ENCODE measurements around the gene SEPTIN5.

The SEPTIN5 gene

DNA sequence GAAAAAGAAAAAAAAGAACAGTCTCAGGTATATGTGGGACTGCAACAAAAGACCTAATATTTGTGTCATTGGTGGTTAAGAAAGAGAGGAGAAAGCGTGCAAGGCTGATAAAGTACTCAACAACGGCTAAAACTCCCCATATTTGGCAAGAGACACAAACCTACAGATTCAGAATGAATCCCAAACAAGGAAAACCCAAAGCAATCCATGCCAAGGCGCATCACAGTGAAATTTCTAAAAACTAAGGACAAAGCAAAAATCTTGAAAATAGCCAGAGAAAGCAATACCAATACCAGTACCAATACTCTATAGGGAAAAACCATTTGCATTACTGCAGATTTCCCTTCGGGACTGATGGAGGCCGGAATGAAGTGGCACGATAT is 32.4 kb upstream of the SEPTIN5 start:
- H3K4me3 ChIP-seq (replicated peaks; ENCODE audit: low read depth, low read length), result no peak overlapping the region
- DNase-seq (ENCODE audit: low read depth), result no peak
- TF ChIP-seq, protein P1, sequence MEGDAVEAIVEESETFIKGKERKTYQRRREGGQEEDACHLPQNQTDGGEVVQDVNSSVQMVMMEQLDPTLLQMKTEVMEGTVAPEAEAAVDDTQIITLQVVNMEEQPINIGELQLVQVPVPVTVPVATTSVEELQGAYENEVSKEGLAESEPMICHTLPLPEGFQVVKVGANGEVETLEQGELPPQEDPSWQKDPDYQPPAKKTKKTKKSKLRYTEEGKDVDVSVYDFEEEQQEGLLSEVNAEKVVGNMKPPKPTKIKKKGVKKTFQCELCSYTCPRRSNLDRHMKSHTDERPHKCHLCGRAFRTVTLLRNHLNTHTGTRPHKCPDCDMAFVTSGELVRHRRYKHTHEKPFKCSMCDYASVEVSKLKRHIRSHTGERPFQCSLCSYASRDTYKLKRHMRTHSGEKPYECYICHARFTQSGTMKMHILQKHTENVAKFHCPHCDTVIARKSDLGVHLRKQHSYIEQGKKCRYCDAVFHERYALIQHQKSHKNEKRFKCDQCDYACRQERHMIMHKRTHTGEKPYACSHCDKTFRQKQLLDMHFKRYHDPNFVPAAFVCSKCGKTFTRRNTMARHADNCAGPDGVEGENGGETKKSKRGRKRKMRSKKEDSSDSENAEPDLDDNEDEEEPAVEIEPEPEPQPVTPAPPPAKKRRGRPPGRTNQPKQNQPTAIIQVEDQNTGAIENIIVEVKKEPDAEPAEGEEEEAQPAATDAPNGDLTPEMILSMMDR (IDR thresholded peaks at IDR 0.05; ENCODE audit: low read length, missing control alignments), result no peak

DNA sequence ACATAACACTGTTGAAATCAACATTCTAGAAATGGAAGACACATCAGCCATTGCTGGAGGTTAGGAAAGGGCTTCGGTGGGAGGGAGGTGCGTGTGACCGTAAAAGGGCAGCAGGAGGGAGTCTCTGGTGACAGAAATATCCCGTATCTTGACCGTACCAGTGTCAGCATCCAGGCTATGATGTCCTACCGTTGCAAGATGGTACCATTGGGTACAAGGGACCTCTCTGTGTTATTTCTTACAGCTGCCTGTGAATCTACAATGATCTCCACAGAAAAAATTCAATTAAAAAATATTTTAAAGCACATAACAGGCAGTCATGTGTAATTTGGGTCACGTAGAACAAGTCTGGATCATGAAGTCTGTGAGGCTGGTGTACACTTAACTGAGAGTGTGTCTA is 27.4 kb upstream of the SEPTIN5 start:
- no peak for DNase-seq (ENCODE audit: low read depth)
- TF ChIP-seq, protein P1 (IDR thresholded peaks at IDR 0.05; ENCODE audit: low read length, missing control alignments), result no peak
- H3K4me3 ChIP-seq (replicated peaks; ENCODE audit: low read depth, low read length), result no peak overlapping the region

DNA sequence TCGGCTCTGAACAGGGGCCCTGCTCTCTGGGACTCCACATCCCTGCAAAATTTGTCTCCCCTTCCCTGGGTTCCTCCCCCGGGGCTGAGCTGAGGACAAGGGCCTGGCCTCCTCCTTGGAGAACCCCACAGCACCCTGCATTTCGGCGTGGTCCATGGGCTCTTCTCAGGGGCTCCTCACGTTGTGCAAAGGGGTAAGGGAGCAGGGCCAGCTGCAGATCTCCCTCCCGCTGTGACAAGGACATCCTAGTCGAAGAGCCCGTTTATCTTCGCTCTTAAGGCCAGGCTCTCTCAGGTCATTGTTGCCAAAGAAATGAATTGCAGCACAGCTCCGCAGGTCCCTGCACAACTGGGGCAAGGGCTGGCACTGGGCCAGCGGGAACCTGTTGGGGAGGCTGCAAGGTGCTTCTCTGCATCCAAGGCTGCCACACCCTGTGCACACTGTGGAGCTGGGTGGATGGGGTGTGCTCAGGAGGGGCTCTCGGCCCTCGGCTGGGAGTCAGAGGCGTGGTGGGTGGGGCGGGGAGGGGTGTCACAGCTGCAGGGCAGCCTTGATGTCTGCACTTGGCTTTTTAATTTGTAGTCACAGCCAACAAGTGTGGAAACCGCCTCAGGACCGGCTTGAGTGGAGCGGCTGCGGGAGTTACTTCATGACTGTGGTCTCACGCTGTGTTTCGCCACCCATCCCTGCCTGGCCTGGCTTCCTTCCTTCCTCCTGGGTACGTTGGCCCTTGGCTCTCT is 26.6 kb upstream of the SEPTIN5 start:
- no peak for DNase-seq (ENCODE audit: low read depth)

DNA sequence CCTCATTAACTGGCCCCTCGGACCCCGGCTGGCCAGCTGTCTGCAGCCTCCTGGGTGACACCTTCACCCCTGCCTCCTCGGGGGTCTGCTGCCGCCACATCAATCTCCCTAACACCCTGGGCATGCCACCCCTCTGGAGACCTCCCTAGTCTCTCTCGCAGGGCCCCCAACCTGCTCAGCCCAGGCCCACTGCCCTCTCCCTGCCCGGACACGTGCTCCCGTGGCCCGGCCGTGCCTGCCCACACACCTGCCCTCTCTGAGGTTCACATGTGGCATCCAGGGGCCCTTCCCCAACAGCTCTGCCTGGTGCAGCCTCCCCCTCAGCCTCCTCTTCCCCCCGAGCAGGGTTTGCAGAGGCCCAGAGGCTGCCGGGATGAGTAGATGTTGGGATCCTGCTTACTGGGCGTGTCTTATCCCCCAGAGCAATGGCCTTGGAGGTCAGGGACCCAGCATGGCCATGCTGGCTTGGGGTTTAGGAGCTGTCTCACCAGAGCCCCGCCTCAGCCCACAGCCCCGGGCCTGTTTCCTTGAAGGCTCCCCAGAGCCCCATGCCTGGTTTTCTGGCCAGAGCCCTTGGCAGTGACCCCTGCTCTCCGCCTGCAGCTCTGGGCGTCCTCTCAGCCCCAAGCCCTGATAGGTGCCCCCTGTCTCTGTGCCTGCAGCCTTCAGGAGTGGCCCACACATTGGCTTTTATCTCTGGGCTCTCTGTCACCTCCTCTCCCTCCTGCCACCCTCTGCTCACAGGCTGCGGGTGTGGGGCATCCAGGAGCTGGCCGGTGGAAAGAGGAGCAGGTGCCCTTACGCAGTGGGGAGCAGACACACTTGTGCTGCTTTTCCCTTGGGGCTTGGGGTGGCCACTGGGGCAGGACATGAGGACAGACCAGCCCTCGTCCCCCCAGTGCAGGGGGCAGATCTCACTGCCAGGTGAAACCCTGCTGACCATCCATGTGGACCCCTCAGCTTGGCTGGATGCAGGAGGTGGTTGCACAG is 25.7 kb upstream of the SEPTIN5 start:
- H3K4me3 ChIP-seq (replicated peaks; ENCODE audit: low read depth, low read length), result no peak overlapping the region
- TF ChIP-seq, protein P1 (IDR thresholded peaks at IDR 0.05; ENCODE audit: low read length, missing control alignments), result no peak
- no peak for DNase-seq (ENCODE audit: low read depth)

More for the DNA sequence above, 26.6 kb upstream of the SEPTIN5 start:
- no peak overlapping the region for H3K4me3 ChIP-seq (replicated peaks; ENCODE audit: low read depth, low read length)
- TF ChIP-seq, protein P1 (IDR thresholded peaks at IDR 0.05; ENCODE audit: low read length, missing control alignments), result no peak

DNA sequence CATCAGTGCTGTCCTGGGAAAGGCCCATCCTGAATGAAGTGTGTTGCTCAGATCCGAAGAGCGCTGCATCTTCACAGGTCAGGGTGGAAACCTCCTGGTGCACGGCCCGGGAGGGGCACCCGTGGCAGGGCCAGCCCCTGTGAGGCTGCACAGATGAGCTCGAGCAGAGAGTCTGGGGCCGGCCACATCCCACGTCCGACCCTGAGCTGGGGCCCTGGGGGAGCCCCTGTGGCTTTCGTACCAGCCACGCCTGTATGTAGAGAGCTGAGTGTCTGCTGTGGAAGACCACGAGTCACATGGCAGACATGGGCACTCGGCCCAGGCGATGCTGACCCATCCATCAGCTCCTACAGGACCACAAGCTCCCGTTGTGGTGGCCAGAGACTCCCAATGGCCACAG is 24.9 kb upstream of the SEPTIN5 start:
- no peak for DNase-seq (ENCODE audit: low read depth)
- TF ChIP-seq, protein P1 (IDR thresholded peaks at IDR 0.05; ENCODE audit: low read length, missing control alignments), result no peak
- H3K4me3 ChIP-seq (replicated peaks; ENCODE audit: low read depth, low read length), result no peak overlapping the region

DNA sequence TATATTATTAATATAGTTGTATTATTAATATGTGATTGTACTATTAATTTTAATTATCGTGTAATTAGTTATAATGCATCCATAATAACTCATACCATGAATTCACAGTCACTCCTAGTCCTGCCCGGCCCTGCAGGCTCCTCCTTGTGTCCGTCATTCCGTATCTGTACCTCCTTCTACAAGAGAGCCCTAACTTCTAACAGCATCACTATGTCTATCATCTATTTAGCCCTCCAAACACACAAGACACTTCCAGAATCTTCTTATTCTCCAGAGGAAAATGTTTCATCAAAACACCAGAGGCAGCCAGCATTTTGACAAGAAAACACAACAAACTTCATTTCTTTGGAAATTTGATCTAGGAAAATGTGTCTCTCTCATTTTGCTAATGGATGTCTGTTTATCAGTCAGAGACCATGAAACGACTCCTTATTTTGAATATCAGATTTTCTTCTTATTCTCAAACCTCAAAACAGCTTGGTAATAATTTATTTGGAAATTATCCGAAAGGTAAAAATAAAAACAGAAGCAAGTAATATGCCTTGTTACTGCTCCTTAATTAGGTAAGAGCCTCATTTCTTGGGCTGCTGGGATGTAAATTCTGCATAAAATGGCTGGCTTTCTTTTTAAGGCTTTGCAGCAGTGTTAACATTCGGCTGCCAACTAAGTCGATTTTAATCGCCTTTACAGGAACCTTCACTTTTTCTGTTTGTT is 23.1 kb upstream of the SEPTIN5 start:
- no peak for DNase-seq (ENCODE audit: low read depth)
- TF ChIP-seq, protein P1 (IDR thresholded peaks at IDR 0.05; ENCODE audit: low read length, missing control alignments), result no peak
- no peak overlapping the region for H3K4me3 ChIP-seq (replicated peaks; ENCODE audit: low read depth, low read length)

Data from fibroblast of pulmonary artery (primary cell).